ENCODE results near the gene FNIP1.
"Not testable (repeated sequence)": the region's sequence is repeated elsewhere in the genome, so short reads cannot be mapped to it uniquely, and the experiment has no call there.

The FNIP1 gene

GRCh38 chr5:131637694-131638093 lies 159.1 kb downstream of the FNIP1 start:
- DNase-seq (ENCODE audit: low read depth in 2 of 2) = no peak

GRCh38 chr5:131635684-131636572 lies 160.9 kb downstream of the FNIP1 start:
- DNase-seq (ENCODE audit: low read depth in 2 of 2) = peak in 1 of 2 experiments; percentile 42

- DNase-seq (ENCODE audit: low read depth in 2 of 2) = peak; percentile 100
These were observed 161.7 kb downstream of the FNIP1 start, which contains the start of gene RAPGEF6 for GRCh38 chr5:131634996-131635683. Gene RAPGEF6 (minus strand): TSS chr5:131635229. CDS start chr5:131635030, 199 bp downstream.

DNA sequence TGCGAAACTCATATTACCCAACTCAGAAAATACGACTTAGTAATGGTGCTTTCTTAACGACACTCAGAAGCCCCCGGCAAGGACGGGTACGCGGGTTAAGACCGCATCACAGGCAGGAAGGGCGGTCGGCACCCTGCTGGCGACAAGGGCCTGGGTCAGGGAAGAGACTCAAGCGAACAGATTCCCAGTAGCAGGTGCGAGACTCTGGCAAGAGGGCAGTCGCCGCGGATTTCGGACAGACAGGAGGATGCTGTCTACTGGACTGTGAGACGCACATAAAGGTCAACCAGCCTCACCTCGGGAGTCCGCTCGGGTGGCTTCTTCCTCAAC lies 162.2 kb downstream of the FNIP1 start:
- DNase-seq (ENCODE audit: low read depth in 2 of 2) = no peak

DNA sequence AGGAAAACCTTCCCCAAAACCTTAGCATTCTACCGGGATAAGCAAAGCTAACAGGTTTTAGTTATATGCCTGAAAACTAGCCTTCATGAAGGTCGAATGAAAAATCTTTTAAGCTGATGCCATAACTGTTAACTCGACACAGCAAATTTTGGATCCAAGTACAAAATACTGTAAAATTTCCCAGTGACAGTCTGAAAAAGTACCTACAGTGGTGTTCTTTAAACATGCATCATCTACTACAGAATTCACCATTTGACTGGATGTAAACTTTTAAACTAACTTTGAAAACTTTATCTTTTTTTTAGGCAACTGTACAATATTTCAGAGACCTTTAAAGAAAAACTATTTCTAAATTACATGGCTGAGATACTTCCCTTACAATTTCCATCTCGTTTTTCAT lies 162.6 kb downstream of the FNIP1 start:
- no peak for DNase-seq (ENCODE audit: low read depth in 2 of 2)

GRCh38 chr5:131633830-131634229 lies 163.0 kb downstream of the FNIP1 start:
- DNase-seq (ENCODE audit: low read depth in 2 of 2) = no peak

DNA sequence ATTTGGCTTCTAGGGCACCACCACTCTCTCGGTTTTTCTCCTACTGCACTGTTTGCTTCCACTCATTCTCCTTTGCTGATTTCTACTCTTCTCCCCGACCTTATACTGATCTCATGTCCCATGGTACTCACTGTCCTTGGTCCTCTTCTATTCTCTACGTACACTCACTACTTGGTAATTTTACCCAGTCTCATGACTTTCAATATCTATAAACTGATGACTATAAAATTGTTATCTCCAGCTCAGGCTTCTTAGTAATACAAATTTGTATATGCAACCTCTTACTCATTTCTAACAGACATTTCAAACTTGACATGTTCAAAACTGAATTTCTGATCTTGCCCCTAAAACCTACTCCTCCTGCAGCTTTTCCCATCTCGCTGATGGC lies 165.9 kb downstream of the FNIP1 start:
- no peak for DNase-seq (ENCODE audit: low read depth in 2 of 2)

DNA sequence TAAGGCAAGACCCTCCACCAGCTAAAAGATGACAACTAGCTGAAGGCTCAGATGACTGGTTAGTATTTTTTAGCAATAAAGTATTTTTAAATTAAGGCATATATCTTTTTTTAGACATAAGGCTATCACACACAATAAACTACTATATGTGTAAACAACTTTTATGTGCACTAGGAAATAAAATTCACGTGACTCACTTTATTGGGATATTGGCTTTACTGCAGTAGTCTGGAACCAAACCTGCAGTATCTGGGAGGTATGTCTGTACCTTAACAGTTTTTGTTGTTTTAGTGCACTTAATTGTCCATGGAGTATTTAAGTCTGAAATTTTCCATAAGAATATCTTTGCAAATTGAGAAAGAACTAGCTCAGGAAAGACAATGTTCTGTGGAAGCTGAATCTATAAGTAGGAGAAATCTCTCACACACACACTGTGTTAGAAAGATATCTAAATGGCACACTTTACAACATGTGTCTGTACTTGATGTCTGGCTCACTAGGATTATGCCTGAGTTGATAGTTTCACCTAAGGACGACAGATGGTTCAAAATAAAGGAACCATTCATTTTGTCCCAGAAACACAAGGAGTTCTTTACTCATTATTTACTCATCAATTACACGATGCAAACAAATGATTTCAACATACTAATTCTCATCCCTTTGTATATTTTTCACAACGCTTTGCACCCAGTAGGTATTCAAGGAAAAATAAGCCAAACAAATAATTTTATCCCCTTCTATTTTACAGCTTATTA lies 166.4 kb downstream of the FNIP1 start:
- DNase-seq (ENCODE audit: low read depth in 2 of 2) = no peak

- no peak for DNase-seq (ENCODE audit: low read depth in 2 of 2)
These were observed 167.8 kb downstream of the FNIP1 start for GRCh38 chr5:131628990-131629389.

- no peak for DNase-seq (ENCODE audit: low read depth in 2 of 2)
These were observed 169.5 kb downstream of the FNIP1 start for GRCh38 chr5:131627207-131627865.

- no peak for DNase-seq (ENCODE audit: low read depth in 2 of 2)
These were observed 174.2 kb downstream of the FNIP1 start for GRCh38 chr5:131622633-131623032.

GRCh38 chr5:131621164-131621563 lies 175.7 kb downstream of the FNIP1 start:
- not testable (repeated sequence) for DNase-seq (ENCODE audit: low read depth in 2 of 2)

GRCh38 chr5:131619102-131619501 lies 177.7 kb downstream of the FNIP1 start:
- DNase-seq (ENCODE audit: low read depth in 2 of 2) = no peak

DNA sequence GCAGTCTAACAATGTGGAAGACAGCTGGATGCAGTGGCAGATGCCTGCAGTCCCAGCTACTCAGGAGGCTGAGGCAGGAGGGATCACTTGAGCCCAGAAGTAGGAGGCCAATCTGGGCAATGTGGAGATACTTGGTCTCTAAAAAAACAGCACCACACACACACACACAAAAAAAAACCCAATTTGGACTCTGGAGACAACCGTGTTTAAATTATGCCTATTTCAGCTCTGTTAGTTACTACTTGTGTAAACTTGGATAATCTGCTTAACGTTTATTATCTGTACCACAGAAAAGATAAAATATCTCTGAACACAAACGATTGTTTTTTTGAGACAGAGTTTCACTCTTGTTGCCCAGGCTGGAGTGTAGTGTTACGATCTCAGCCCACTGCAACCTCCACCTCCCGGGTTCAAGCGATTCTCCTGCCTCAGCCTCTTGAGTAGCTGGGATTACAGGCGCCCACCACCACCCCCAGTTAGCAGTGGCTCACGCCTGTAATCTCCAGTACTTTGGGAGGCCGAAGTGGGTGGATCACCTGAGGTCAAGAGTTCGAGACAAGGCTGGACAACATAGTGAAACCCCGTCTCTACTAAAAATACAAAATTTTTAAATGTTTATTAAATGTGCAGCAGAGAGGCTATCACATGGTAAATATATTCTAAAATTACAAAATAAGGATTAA lies 179.5 kb downstream of the FNIP1 start:
- no peak for DNase-seq (ENCODE audit: low read depth in 2 of 2)

GRCh38 chr5:131615957-131616356 lies 180.9 kb downstream of the FNIP1 start:
- DNase-seq (ENCODE audit: low read depth in 2 of 2) = no peak

DNA sequence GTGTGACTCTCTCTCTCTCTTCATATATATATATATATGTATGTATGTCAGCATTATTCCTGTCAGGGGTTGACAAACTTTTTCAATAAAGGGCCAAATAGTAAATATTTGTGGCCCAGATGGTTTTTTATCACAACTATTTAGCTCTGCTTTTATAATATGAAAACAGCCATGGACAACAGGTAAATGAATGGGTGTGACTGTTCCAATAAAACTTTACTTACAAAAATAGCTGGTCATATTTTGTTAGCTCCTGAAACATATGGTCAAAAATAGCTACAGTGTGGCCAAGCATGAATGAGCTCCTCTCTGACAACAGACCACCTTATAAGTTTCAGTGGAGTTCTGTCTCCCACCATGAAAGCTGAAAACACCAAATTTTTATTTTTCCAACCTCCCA lies 183.4 kb downstream of the FNIP1 start:
- no peak for DNase-seq (ENCODE audit: low read depth in 2 of 2)

DNA sequence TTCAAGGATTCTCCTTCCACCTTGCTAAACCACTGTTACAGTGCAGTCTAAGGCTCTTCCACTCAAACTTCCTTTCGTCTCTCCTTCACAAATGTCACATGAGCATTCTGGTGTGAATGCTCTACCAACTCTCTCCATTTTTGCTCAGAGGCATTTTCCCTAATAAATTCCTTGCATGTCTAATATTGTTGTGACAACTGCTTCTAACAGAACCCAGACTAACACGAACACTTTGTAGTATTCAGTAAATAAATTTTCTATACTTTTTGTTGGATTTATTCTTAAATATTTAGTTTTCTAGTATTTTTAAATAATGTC lies 185.8 kb downstream of the FNIP1 start:
- no peak for DNase-seq (ENCODE audit: low read depth in 2 of 2)

GRCh38 chr5:131610198-131611063 lies 186.4 kb downstream of the FNIP1 start:
- peak; percentile 71 to 72 for DNase-seq (ENCODE audit: low read depth in 2 of 2)

DNA sequence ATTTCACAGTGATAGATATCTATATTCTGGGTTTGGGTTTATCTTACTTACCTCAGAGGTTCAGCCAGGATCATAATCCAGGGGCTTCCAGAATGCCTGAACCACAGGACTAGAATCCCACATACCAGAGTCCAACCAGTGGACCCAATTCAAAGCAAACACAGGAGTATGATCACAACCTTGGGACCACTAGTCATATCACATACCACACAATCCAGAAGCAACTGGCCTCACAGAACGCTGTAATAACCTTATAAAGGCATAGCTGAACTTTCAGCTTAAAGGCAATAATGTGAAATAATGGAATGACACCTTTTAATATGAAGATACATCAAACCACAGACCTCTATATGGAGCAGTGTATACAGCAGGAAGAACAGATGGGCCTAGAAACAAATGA lies 187.0 kb downstream of the FNIP1 start:
- peak in 1 of 2 experiments; percentile 14 for DNase-seq (ENCODE audit: low read depth in 2 of 2)

DNA sequence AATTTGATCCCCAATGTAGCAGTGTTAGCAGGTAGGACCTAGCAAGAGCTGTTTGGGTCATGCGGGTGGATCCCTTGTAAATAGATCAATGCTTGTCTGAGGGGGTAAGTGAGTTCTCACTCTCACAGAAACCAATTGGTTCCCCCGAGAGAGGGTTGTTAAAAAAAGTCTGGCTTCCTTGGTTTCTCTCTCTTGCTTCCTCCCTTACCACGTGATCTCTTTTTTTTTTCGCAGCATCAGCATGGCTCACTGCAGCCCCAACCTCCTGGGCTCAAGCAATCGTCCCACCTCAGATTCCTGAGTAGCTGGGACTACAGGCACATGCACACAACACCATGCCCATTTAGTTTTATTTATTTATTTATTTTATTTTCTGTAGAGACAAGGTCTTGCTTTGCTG lies 188.2 kb downstream of the FNIP1 start:
- DNase-seq (ENCODE audit: low read depth in 2 of 2) = no peak
